ENCODE data around the gene AJAP1. TPM values are rescaled to one million over a fixed set of nuclear protein-coding genes. Genes with fewer than 3 reads are reported as not detected.

Gene AJAP1
- total and polyA plus RNA-seq, 2 of the 13 experiments (the other 11 are each of a cell fraction or from before 2014, with no cell fraction given) = not detected

GRCh38 chr1:4621646-4622045 is 32.8 kb upstream of the AJAP1 start:
- TF ChIP-seq JDP2 (CRISPR knock-in tag; IDR thresholded peaks at IDR 0.05; ENCODE audit: borderline replicate concordance) = no peak
- TF ChIP-seq DNMT3B (CRISPR knock-in tag; conservative IDR thresholded peaks at IDR 0.05) = no peak
- no peak for TF ChIP-seq ZFP82 (CRISPR knock-in tag; IDR thresholded peaks at IDR 0.05; ENCODE audit: borderline replicate concordance)
- TF ChIP-seq ZNF234 (CRISPR knock-in tag; conservative IDR thresholded peaks at IDR 0.05) = no peak
- no peak overlapping the region for H3K27ac ChIP-seq (ENCODE audit: extremely low read length, insufficient read depth, low read length)
- no peak for FAIRE-seq

GRCh38 chr1:4622821-4623220 is 31.6 kb upstream of the AJAP1 start:
- ChIA-PET POLR2A (no interaction called here), CTCF (ENCODE audit: low intra/inter-chr PET ratio, low total read pairs) (no interaction called here)
- H3K79me2 ChIP-seq (ENCODE audit: insufficient read depth, low read length) = no peaks in the 10 kb centered on the region
- H3K36me3 ChIP-seq (replicated peaks in 1 of 2; ENCODE audit: control insufficient read depth in 1 of 2, insufficient read depth in 2 of 2, low read length in 2 of 2) = no peaks in the 10 kb centered on the region
- FAIRE-seq (no peak), ATAC-seq (no peak), DNase-seq (ENCODE audit: low spot score) (no peak)
- 30% methylated on average over 8 of the region's 10 CpGs for WGBS (ENCODE audit: low lambda C conversion rate)
- peaks cover 0 to 33% of the 10 kb centered on the region in 2 experiments; a peak in 2 of 5 replicates for H3K27me3 ChIP-seq (ENCODE audit: control insufficient read depth in 1 of 2, insufficient read depth in 2 of 2, low read length in 2 of 2)
- H3K9ac ChIP-seq (ENCODE audit: insufficient read depth, low read depth, low read length) = no peak overlapping the region
- in situ Hi-C loops (cut with HindIII; ENCODE audit: extremely low pct_ligation_motif_present, low pct_unique_long_range_greater_than_20kb) = no loop called here
- H3K27ac ChIP-seq (ENCODE audit: extremely low read length, insufficient read depth, low read length) = no peak overlapping the region
- H3K9me3 ChIP-seq (ENCODE audit: low read length) = no peaks in the 10 kb centered on the region
- H3K4me3 ChIP-seq (replicated peaks in 1 of 3; ENCODE audit: insufficient read depth in 1 of 3, low read depth in 2 of 3, low read length in 3 of 3) = no peak overlapping the region
- no TSS peak for BruUV-seq (replicated peaks)
- intact Hi-C loops (cut with micrococcal nuclease; ENCODE audit: unreplicated experiment) = no loop called here
- H4K20me1 ChIP-seq (ENCODE audit: insufficient read depth, low read length) = 0 out of 2 replicates have a peak, but pooled peaks cover 4% of the 10 kb centered on the region
- H3K4me1 ChIP-seq (ENCODE audit: insufficient read depth, low read length) = no peaks in the 10 kb centered on the region
- H2AFZ ChIP-seq (ENCODE audit: low read length) = no peak overlapping the region
- no peak overlapping the region for H3K4me2 ChIP-seq (ENCODE audit: low read depth, low read length)
- TF ChIP-seq ZNF280B (CRISPR knock-in tag; IDR thresholded peaks at IDR 0.05; ENCODE audit: borderline replicate concordance) (no peak), TCF7L2 (IDR thresholded peaks at IDR 0.05; ENCODE audit: low read depth, low read length) (no peak), MLLT10 (CRISPR knock-in tag; IDR thresholded peaks at IDR 0.05) (no peak), DPF2 (CRISPR knock-in tag; IDR thresholded peaks at IDR 0.05; ENCODE audit: borderline replicate concordance, low read depth) (no peak), KDM6A (CRISPR knock-in tag; IDR thresholded peaks at IDR 0.05; ENCODE audit: low read depth) (no peak), PBX2 (CRISPR knock-in tag; IDR thresholded peaks at IDR 0.05) (no peak), CBX5 (CRISPR knock-in tag; IDR thresholded peaks at IDR 0.05; ENCODE audit: borderline replicate concordance) (no peak), RBM39 (IDR thresholded peaks at IDR 0.05; ENCODE audit: low read depth, low read length, poor library complexity, severe bottlenecking) (no peak), TFDP2 (CRISPR knock-in tag; IDR thresholded peaks at IDR 0.05) (no peak), ZNF816 (CRISPR knock-in tag; IDR thresholded peaks at IDR 0.05; ENCODE audit: borderline replicate concordance) (no peak)

More at GRCh38 chr1:4621646-4622045, 32.8 kb upstream of the AJAP1 start:
- in situ Hi-C loops (cut with HindIII; ENCODE audit: extremely low pct_ligation_motif_present, low pct_unique_long_range_greater_than_20kb) (no loop called here), intact Hi-C loops (cut with micrococcal nuclease; ENCODE audit: unreplicated experiment) (no loop called here)
- no peaks in the 10 kb centered on the region for H3K9me3 ChIP-seq (ENCODE audit: low read length)
- no peak overlapping the region for H3K9ac ChIP-seq (ENCODE audit: insufficient read depth, low read depth, low read length)
- H2AFZ ChIP-seq (ENCODE audit: low read length) = no peak overlapping the region
- CTCF ChIA-PET (ENCODE audit: low intra/inter-chr PET ratio, low total read pairs) = no interaction called here
- no peak for ATAC-seq
- no TSS peak for BruUV-seq (replicated peaks)
- H4K20me1 ChIP-seq (ENCODE audit: insufficient read depth, low read length) = 0 out of 2 replicates have a peak, but pooled peaks cover 4% of the 10 kb centered on the region
- DNase-seq (ENCODE audit: low spot score) = no peak
- no peak overlapping the region for H3K4me3 ChIP-seq (replicated peaks in 1 of 3; ENCODE audit: insufficient read depth in 1 of 3, low read depth in 2 of 3, low read length in 3 of 3)
- no peaks in the 10 kb centered on the region for H3K79me2 ChIP-seq (ENCODE audit: insufficient read depth, low read length)
- no peak overlapping the region for H3K4me2 ChIP-seq (ENCODE audit: low read depth, low read length)
- H3K36me3 ChIP-seq (replicated peaks in 1 of 2; ENCODE audit: control insufficient read depth in 1 of 2, insufficient read depth in 2 of 2, low read length in 2 of 2) = no peaks in the 10 kb centered on the region
- WGBS (ENCODE audit: low lambda C conversion rate) = 1% methylated on average over 5 of the region's 5 CpGs
- POLR2A ChIA-PET = no interaction called here
- peaks cover 1 to 29% of the 10 kb centered on the region in 2 experiments; a peak in 3 of 5 replicates for H3K27me3 ChIP-seq (ENCODE audit: control insufficient read depth in 1 of 2, insufficient read depth in 2 of 2, low read length in 2 of 2)
- no peaks in the 10 kb centered on the region for H3K4me1 ChIP-seq (ENCODE audit: insufficient read depth, low read length)
